Activated naive CD8-positive, alpha-beta T cell treated with anti-CD3 and anti-CD28 coated beads, Interleukin-2, amount 50 U/mL, for 24 hours (primary cell): ENCODE measurements around the gene PPP1R2C.

ENCODE experiments used
- ATAC-seq: fragments of 150-1000 bp; cut with Tn5 transposase; one replicate; pipeline ENCODE4 v1.10.0; 2021
- DNase-seq: peaks from one replicate; pipeline ENCODE4 v3.0.0; 2021
- H3K27ac Mint-ChIP-seq: one replicate; pipeline ENCODE4 v1.8.0; 2021; ENCODE audit warnings: mild to moderate bottlenecking, mixed read lengths
- H3K27me3 Mint-ChIP-seq: one replicate; pipeline ENCODE4 v1.8.0; 2021; ENCODE audit warnings: mixed read lengths
- H3K36me3 Mint-ChIP-seq: one replicate; pipeline ENCODE4 v1.8.0; 2021; ENCODE audit warnings: low read depth, mixed read lengths
- H3K4me1 Mint-ChIP-seq: one replicate; pipeline ENCODE4 v1.8.0; 2021; ENCODE audit warnings: mixed read lengths
- H3K4me3 Mint-ChIP-seq: one replicate; pipeline ENCODE4 v1.8.0; 2021; ENCODE audit warnings: mild to moderate bottlenecking, moderate library complexity, mixed read lengths
- H3K9me3 Mint-ChIP-seq: one replicate; pipeline ENCODE4 v1.8.0; 2021; ENCODE audit warnings: mixed read lengths

The PPP1R2C gene

GRCh38 chrX:42771506-42772335 lies 6.2 kb downstream of the PPP1R2C start:
- ATAC-seq (no peak), DNase-seq (no peak)
- Mint-ChIP-seq H3K27ac (no peak overlapping the region), H3K4me1 (peaks cover 8% of the 10 kb centered on the region), H3K36me3 (no peaks in the 10 kb centered on the region), H3K9me3 (no peaks in the 10 kb centered on the region), H3K4me3 (no peak overlapping the region), H3K27me3 (no peaks in the 10 kb centered on the region)

GRCh38 chrX:42770566-42770965 lies 7.4 kb downstream of the PPP1R2C start:
- DNase-seq = no peak
- H3K27ac Mint-ChIP-seq = no peak overlapping the region
- H3K36me3 Mint-ChIP-seq = no peaks in the 10 kb centered on the region
- H3K27me3 Mint-ChIP-seq = no peaks in the 10 kb centered on the region
- H3K9me3 Mint-ChIP-seq = no peaks in the 10 kb centered on the region
- no peak overlapping the region for H3K4me3 Mint-ChIP-seq
- ATAC-seq = no peak
- peaks cover 5% of the 10 kb centered on the region for H3K4me1 Mint-ChIP-seq

DNA sequence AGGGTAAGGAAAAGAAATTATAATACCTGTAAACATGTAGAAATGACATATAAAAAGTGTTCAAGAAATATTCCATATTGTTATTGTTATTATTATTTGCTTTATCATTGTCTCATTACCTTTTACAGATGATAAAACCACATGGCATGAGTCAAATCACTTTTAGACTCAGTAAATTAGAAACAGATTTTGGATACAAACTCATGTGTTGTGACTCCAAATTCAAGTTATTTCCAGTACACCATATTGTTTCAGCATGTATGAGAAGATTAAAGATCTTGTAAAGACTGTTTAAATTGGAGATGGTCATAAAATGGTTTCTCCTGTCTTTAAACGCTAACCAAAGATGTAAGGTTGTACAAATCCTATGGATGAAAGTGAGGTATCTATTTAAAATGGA lies 18.1 kb downstream of the PPP1R2C start:
- Mint-ChIP-seq H3K4me1 (no peaks in the 10 kb centered on the region), H3K27ac (no peak overlapping the region), H3K4me3 (no peak overlapping the region), H3K27me3 (no peaks in the 10 kb centered on the region), H3K9me3 (no peaks in the 10 kb centered on the region), H3K36me3 (no peaks in the 10 kb centered on the region)
- DNase-seq = no peak
- no peak for ATAC-seq

- ATAC-seq = no peak
- Mint-ChIP-seq H3K36me3 (peaks cover 1% of the 10 kb centered on the region), H3K9me3 (no peaks in the 10 kb centered on the region), H3K27me3 (no peaks in the 10 kb centered on the region), H3K4me3 (no peak overlapping the region), H3K4me1 (no peaks in the 10 kb centered on the region), H3K27ac (no peak overlapping the region)
- no peak for DNase-seq
Measured at GRCh38 chrX:42755815-42756214, 22.1 kb downstream of the PPP1R2C start.

DNA sequence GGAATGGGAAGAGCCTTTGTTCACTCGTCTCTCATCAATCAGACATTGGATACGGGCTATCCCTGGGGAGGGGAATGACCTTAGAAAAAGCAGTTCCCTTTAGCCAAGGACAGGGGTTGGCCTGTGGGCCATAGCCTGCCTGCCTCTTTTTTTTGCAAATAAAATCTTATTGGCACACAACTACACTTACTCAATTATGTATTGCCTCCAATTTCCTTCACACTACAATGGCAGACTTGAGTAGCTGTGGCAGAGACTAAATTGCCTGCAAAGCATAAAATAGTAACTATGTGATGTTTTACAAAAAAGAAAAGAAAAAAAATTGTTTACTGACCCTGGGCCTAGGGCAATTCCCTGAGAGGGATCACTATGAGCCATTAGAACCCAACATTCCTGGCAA lies 23.4 kb downstream of the PPP1R2C start:
- Mint-ChIP-seq H3K27ac (no peak overlapping the region), H3K27me3 (no peaks in the 10 kb centered on the region)

DNA sequence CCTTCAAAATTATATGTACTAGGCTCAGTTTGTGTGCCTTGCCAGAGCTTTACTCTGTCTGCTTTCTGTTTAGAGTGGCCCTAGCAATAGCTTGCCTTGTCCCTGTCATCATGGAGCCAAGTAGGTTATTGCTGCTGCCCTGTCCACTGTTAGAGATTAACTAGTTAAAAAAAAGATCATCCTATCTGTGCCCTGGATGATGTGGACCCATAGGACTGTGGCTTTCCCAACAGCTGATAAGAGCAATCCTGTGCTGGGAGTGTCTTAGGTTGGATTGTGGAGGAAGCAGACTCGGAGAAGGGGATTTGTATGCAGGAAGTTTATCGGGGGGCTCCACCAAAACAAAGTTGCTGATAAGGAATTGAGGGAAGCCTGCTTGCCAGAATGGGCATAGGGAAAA lies 23.8 kb downstream of the PPP1R2C start:
- H3K9me3 Mint-ChIP-seq = no peaks in the 10 kb centered on the region
- DNase-seq (no peak), ATAC-seq (no peak)
- H3K27me3 Mint-ChIP-seq = no peaks in the 10 kb centered on the region
- H3K27ac Mint-ChIP-seq = no peak overlapping the region
- H3K4me3 Mint-ChIP-seq = no peak overlapping the region
- H3K36me3 Mint-ChIP-seq = peaks cover 1% of the 10 kb centered on the region
- no peaks in the 10 kb centered on the region for H3K4me1 Mint-ChIP-seq

More for the DNA sequence above, 23.4 kb downstream of the PPP1R2C start:
- DNase-seq (no peak), ATAC-seq (no peak)
- Mint-ChIP-seq H3K36me3 (peaks cover 1% of the 10 kb centered on the region), H3K9me3 (no peaks in the 10 kb centered on the region), H3K4me1 (no peaks in the 10 kb centered on the region), H3K4me3 (no peak overlapping the region)

- no peak for DNase-seq
Measured at GRCh38 chrX:42752730-42753129, 25.2 kb downstream of the PPP1R2C start.

DNA sequence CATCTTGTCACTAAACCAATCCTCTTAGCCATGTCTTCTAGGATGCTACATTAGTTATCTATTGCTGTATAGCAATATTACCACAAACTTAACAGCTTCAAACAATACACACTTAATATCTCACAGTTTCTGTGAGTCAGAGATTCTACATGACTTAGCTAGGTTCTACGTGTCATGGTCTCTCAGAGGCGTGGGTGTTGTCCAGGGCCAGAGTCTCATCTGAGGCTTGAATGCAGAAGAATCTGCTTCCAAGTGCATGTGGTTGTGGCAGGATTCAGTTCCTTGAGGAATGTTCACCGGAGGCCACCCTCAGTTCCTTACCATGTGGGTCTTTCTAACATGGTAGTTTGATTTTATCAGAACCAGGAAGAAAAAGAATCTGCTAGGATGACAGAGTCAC lies 26.4 kb downstream of the PPP1R2C start:
- Mint-ChIP-seq H3K4me1 (no peaks in the 10 kb centered on the region), H3K27me3 (no peaks in the 10 kb centered on the region), H3K9me3 (no peaks in the 10 kb centered on the region), H3K36me3 (peaks cover 1% of the 10 kb centered on the region), H3K27ac (no peak overlapping the region), H3K4me3 (no peak overlapping the region)
- DNase-seq = no peak
- no peak for ATAC-seq

More at GRCh38 chrX:42752730-42753129, 25.2 kb downstream of the PPP1R2C start:
- peaks cover 1% of the 10 kb centered on the region for H3K36me3 Mint-ChIP-seq
- H3K27ac Mint-ChIP-seq = no peak overlapping the region
- no peaks in the 10 kb centered on the region for H3K27me3 Mint-ChIP-seq
- no peaks in the 10 kb centered on the region for H3K9me3 Mint-ChIP-seq
- ATAC-seq = no peak
- H3K4me3 Mint-ChIP-seq = no peak overlapping the region
- H3K4me1 Mint-ChIP-seq = no peaks in the 10 kb centered on the region

GRCh38 chrX:42748067-42748850 lies 29.7 kb downstream of the PPP1R2C start:
- DNase-seq = no peak
- no peaks in the 10 kb centered on the region for H3K9me3 Mint-ChIP-seq
- H3K27ac Mint-ChIP-seq = no peak overlapping the region
- peaks cover 1% of the 10 kb centered on the region for H3K36me3 Mint-ChIP-seq
- no peaks in the 10 kb centered on the region for H3K4me1 Mint-ChIP-seq
- no peaks in the 10 kb centered on the region for H3K27me3 Mint-ChIP-seq
- ATAC-seq = no peak
- no peak overlapping the region for H3K4me3 Mint-ChIP-seq

DNA sequence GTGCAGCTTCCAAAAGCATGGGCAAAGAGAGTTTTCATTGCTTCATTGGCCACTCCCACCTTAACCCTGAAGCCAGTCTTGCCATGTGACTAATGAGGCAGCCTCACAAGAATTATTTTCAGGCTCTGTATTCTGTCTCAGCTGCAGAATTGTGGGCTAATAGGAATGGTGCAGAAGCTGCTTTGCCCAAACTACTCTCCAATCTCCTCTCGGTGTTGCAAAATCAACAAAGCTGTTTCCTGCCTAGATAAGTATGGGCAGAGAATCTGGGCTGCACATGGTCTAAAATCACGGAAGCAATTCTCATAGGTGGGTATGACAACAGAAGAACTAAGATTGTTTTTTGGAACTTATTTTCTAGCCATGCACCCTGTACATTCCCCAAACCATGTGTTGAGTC lies 31.4 kb downstream of the PPP1R2C start:
- H3K9me3 Mint-ChIP-seq = no peaks in the 10 kb centered on the region
- DNase-seq (no peak), ATAC-seq (no peak)
- H3K4me3 Mint-ChIP-seq = no peak overlapping the region
- H3K27ac Mint-ChIP-seq = no peak overlapping the region
- no peaks in the 10 kb centered on the region for H3K27me3 Mint-ChIP-seq
- H3K4me1 Mint-ChIP-seq = no peaks in the 10 kb centered on the region
- peaks cover 1% of the 10 kb centered on the region for H3K36me3 Mint-ChIP-seq

DNA sequence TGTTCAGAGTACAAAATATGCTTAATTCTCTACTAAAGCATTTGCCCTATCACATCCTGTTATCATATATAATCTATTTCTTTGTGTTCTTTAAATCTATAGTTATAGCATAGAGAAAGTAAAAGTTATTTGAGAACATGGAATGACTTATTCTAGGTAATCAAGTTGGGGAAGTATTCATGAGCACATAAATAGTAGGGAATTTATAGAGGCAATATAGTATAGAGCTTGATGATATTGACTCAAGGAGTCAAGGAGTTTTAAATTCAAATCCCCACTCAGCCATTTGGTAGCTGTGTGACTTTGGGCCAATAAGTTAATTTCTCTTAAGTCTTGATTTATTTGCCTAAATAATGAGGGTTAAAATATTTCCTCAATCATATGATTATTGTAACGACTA lies 37.5 kb downstream of the PPP1R2C start:
- no peaks in the 10 kb centered on the region for H3K9me3 Mint-ChIP-seq
- H3K27me3 Mint-ChIP-seq = no peaks in the 10 kb centered on the region
- H3K36me3 Mint-ChIP-seq = no peaks in the 10 kb centered on the region
- DNase-seq (no peak), ATAC-seq (no peak)
- no peak overlapping the region for H3K4me3 Mint-ChIP-seq
- peaks cover 13% of the 10 kb centered on the region for H3K4me1 Mint-ChIP-seq
- no peak overlapping the region for H3K27ac Mint-ChIP-seq

DNA sequence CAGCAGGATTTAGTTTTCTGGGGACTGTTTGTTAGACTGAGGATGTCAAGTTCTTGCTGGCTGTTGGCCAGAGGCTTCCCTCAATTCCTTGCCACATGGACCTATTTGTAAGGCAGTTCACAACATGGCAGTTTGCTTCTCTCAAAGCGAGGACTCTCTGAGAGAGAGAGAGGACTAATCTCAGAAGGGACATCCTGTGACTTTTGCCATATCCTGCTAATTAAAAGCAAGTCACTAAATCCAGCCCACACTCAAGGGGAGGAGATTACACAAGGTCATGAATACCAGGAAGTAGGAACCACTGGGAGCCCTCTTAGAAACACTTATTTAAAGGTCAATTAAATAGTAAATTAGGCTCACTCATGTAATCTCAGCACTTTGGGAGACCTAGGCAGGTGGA lies 38.2 kb downstream of the PPP1R2C start:
- no peak overlapping the region for H3K4me3 Mint-ChIP-seq
- ATAC-seq = no peak
- no peaks in the 10 kb centered on the region for H3K36me3 Mint-ChIP-seq
- H3K4me1 Mint-ChIP-seq = peaks cover 13% of the 10 kb centered on the region
- no peaks in the 10 kb centered on the region for H3K27me3 Mint-ChIP-seq
- no peaks in the 10 kb centered on the region for H3K9me3 Mint-ChIP-seq
- H3K27ac Mint-ChIP-seq = no peak overlapping the region
- DNase-seq = no peak

DNA sequence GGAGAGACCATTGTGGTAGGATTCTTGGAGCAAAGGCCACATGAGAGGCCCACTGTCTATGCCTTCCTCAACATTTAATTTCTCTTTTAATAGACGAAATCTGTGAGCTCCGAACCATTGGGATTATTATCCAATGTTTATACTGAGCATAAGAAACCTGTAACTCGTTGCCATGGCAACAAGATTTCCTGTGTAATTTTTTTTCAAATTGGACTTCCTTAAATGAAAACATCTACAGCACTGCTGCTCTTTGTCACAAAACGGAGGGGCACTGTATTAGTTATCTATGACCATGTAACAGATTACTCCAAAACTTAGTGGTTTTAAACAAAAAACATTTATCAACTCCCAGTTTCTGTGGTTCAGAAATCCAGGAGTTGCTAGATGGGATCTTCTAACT lies 38.7 kb downstream of the PPP1R2C start:
- H3K27ac Mint-ChIP-seq = no peak overlapping the region
- ATAC-seq (no peak), DNase-seq (no peak)
- H3K4me3 Mint-ChIP-seq = no peak overlapping the region
- H3K4me1 Mint-ChIP-seq = peaks cover 13% of the 10 kb centered on the region
- no peaks in the 10 kb centered on the region for H3K36me3 Mint-ChIP-seq
- no peaks in the 10 kb centered on the region for H3K27me3 Mint-ChIP-seq
- no peaks in the 10 kb centered on the region for H3K9me3 Mint-ChIP-seq

GRCh38 chrX:42738552-42738951 lies 39.4 kb downstream of the PPP1R2C start:
- ATAC-seq = no peak
- H3K4me3 Mint-ChIP-seq = no peak overlapping the region
- DNase-seq = no peak
- no peaks in the 10 kb centered on the region for H3K27me3 Mint-ChIP-seq
- H3K4me1 Mint-ChIP-seq = peaks cover 13% of the 10 kb centered on the region
- no peak overlapping the region for H3K27ac Mint-ChIP-seq
- no peaks in the 10 kb centered on the region for H3K9me3 Mint-ChIP-seq
- no peaks in the 10 kb centered on the region for H3K36me3 Mint-ChIP-seq

DNA sequence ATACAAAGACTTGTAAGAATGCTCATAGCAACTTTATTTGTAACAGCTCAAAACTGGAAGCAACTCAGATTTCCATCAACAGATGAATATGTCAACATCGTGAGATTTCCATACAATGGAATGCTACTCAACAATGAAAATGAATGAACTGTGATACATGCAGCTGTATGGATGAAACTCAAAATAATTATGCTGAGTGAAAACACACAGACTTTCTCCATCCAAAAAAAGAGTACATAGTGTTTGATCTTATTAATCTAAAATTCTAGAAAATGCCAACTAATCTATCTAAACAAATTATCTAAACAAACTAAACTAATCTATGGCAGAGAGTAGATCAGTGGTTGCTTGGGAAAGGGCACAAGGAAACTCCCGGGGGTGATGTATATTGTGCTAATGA lies 42.7 kb downstream of the PPP1R2C start:
- Mint-ChIP-seq H3K27ac (no peak overlapping the region), H3K27me3 (no peaks in the 10 kb centered on the region), H3K9me3 (no peaks in the 10 kb centered on the region), H3K4me1 (peaks cover 15% of the 10 kb centered on the region), H3K4me3 (no peak overlapping the region), H3K36me3 (no peaks in the 10 kb centered on the region)
- ATAC-seq = no peak
- DNase-seq = no peak
